ENCODE data around the gene MIF. TPM values are rescaled to one million over a fixed set of nuclear protein-coding genes. Genes with fewer than 3 reads are reported as not detected.

MIF gene
- 100 to 1,000 TPM; 164 to 261 (median 237) TPM for total RNA-seq

GRCh38 chr22:23893945-23894709 lies at the start of gene MIF:
MIF (plus strand) TSS chr22:23894383; CDS start chr22:23894475, 92 bp downstream.
- H3K27ac ChIP-seq, result peak within 1 kb of the TSS; percentile 70 to 99 (median 98)
- H3K27me3 ChIP-seq, result no peaks in the 10 kb centered on the region
- no peak for TF ChIP-seq EP300 (IDR thresholded peaks at IDR 0.05)
- TF ChIP-seq POLR2AphosphoS5 (IDR thresholded peaks at IDR 0.05), result peak; percentile 98
- peak; percentile 88 to 91 for TF ChIP-seq POLR2A (IDR thresholded peaks at IDR 0.05)
- TF ChIP-seq, protein P1, sequence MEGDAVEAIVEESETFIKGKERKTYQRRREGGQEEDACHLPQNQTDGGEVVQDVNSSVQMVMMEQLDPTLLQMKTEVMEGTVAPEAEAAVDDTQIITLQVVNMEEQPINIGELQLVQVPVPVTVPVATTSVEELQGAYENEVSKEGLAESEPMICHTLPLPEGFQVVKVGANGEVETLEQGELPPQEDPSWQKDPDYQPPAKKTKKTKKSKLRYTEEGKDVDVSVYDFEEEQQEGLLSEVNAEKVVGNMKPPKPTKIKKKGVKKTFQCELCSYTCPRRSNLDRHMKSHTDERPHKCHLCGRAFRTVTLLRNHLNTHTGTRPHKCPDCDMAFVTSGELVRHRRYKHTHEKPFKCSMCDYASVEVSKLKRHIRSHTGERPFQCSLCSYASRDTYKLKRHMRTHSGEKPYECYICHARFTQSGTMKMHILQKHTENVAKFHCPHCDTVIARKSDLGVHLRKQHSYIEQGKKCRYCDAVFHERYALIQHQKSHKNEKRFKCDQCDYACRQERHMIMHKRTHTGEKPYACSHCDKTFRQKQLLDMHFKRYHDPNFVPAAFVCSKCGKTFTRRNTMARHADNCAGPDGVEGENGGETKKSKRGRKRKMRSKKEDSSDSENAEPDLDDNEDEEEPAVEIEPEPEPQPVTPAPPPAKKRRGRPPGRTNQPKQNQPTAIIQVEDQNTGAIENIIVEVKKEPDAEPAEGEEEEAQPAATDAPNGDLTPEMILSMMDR (IDR thresholded peaks at IDR 0.05), result peak in 3 of 4 experiments; percentile 80 to 88 (median 81)
- peaks cover 0 to 43% (median 14%) of the 10 kb centered on the region in 3 donors for H3K4me1 ChIP-seq
- no peaks in the 10 kb centered on the region for H3K9me3 ChIP-seq
- H3K4me3 ChIP-seq, result peak within 1 kb of the TSS; percentile 48 to 82
- ATAC-seq, result peak; percentile 92
- H3K36me3 ChIP-seq, result peaks cover 0 to 24% of the 10 kb centered on the region in 2 donors
- no CpG with 5 or more reads among the region's 72 CpGs for WGBS, 2 donors (ENCODE audit: low coverage in 1 of 2)

DNA sequence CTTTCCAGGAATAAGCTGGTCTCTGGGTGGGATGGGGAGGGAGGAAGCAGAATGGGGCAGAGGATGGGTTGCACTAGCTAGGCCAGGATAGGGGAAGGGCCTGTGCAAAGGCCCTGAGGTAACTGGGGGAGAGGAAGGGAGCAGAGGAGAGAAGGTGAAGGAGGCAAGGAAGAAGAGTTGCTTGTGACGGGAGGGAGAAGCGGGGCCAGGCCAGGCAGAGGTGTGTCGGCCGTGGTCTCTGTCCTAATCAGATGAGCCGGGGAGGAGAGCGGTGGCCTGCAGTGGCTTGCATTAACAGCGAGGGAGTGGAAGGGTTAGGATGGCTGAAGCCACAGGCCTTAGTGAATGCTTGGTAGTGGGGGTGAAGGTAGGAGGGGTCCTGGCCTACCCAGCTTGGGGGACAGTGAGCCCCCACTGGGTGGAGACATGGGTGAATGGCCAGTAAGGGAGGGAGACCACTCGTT lies 49.4 kb upstream of the MIF start:
- H3K27me3 ChIP-seq, result no peaks in the 10 kb centered on the region
- no peaks in the 10 kb centered on the region for H3K9me3 ChIP-seq
- no peaks in the 10 kb centered on the region for H3K36me3 ChIP-seq
- WGBS, 2 donors (ENCODE audit: low coverage in 1 of 2), result 74 to 84% methylated on average over 7 to 8 of the region's 8 CpGs
- TF ChIP-seq POLR2AphosphoS5 (IDR thresholded peaks at IDR 0.05), result no peak
- TF ChIP-seq POLR2A (IDR thresholded peaks at IDR 0.05), result no peak
- TF ChIP-seq EP300 (IDR thresholded peaks at IDR 0.05), result no peak
- TF ChIP-seq, protein P1 (IDR thresholded peaks at IDR 0.05), result no peak
- ATAC-seq, result no peak
- H3K4me3 ChIP-seq, result no peak overlapping the region
- H3K27ac ChIP-seq, result no peak overlapping the region
- peaks cover 0 to 41% (median 7%) of the 10 kb centered on the region in 3 donors for H3K4me1 ChIP-seq

DNA sequence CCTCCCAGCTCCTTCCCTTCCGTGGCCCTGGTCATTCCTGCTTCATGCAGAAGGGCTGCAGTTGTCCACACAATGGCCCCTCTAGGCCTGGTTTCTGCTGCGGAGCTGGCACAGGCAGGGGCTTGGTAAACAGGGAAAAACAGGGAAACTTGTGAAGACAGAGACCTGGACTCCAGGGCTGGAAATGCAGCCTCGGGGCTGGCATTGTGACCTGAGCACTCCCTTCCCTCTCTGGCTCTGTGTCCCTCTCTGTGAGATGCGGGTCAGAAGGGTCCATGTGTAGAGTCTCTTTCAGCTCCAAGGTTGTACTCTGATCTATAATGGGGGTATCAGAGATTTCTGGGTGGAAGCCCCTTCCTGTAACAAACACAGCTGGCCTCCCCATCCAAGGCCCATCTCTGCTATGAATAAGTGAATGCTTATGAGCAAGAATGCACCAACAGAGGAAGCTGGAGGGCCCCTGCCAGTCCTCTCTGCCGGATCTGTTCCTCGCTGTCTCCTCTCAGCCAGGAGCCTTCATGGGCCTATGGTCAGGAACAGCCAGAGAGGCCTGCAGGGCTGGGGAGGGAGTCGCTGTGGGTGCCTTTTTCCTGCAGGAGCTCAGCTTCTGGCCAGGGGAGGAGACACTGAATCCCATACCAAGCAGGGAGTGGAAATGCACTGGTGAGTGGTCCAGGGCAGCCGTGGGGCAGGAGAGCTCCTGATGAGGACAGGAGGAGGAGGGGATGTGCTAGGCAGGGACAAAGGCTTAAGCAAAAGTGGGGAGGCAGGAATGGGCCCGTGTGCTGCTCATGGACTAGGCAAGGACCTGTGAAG lies 48.7 kb upstream of the MIF start:
- no peaks in the 10 kb centered on the region for H3K36me3 ChIP-seq
- peaks cover 0 to 41% (median 8%) of the 10 kb centered on the region in 3 donors for H3K4me1 ChIP-seq
- H3K9me3 ChIP-seq, result no peaks in the 10 kb centered on the region
- WGBS, 2 donors (ENCODE audit: low coverage in 1 of 2), result 51% methylated on average over 2 of the region's 9 CpGs; no CpG with 5 or more reads in 1 of the 2 donors
- no peak overlapping the region for H3K4me3 ChIP-seq
- TF ChIP-seq, protein P1 (IDR thresholded peaks at IDR 0.05), result no peak
- TF ChIP-seq POLR2A (IDR thresholded peaks at IDR 0.05) (no peak), POLR2AphosphoS5 (IDR thresholded peaks at IDR 0.05) (no peak), EP300 (IDR thresholded peaks at IDR 0.05) (no peak)
- ATAC-seq, result no peak
- no peaks in the 10 kb centered on the region for H3K27me3 ChIP-seq
- peak overlapping the region in 1 of 4 donors; percentile 35 for H3K27ac ChIP-seq

DNA sequence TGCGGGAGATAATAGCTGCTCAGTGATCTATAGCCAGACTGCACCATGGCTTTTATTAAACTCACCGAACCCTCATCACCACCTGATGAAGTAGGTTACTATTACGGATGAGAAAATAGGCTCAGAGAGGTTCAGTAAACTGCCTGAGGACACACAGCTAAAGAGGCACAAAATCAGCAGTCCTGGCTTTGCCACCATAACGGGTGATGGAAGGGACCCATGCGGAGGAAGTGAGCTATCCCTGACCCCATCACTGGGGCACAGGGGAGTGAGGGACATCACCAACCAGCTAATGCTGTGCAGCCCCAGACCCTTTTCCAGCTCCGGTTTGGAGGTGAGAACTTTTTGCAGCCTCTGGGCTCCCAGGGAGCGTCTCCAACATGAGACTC lies 48.1 kb upstream of the MIF start:
- Histone ChIP-seq H3K9me3 (no peaks in the 10 kb centered on the region), H3K4me3 (no peak overlapping the region), H3K36me3 (no peaks in the 10 kb centered on the region), H3K27ac (peak overlapping the region in 2 of 4 donors; percentile 19 to 35), H3K27me3 (no peaks in the 10 kb centered on the region), H3K4me1 (peaks cover 0 to 41% (median 8%) of the 10 kb centered on the region in 3 donors)
- TF ChIP-seq, protein P1 (IDR thresholded peaks at IDR 0.05), result no peak
- ATAC-seq, result no peak
- 60 to 77% methylated on average over 3 to 6 of the region's 7 CpGs for WGBS, 2 donors (ENCODE audit: low coverage in 1 of 2)
